Rectal smooth muscle tissue (tissue), 1 donor: ENCODE data around the gene SLC27A2.
"Not testable (repeated sequence)": the region's sequence is repeated elsewhere in the genome, so short reads cannot be mapped to it uniquely, and the experiment has no call there.

ENCODE experiments used
- H3K27ac ChIP-seq: one replicate; pipeline ENCODE4 v1.7.0; 2013; ENCODE audit warnings: low read depth, low read length, inconsistent platforms
- H3K27me3 ChIP-seq: one replicate; pipeline ENCODE4 v1.7.0; 2013; ENCODE audit warnings: low read length; ENCODE audit not compliant: control insufficient read depth, insufficient read depth
- H3K36me3 ChIP-seq: one replicate; pipeline ENCODE4 v1.7.0; 2013; ENCODE audit warnings: low read length; ENCODE audit not compliant: control insufficient read depth, insufficient read depth
- H3K4me1 ChIP-seq: one replicate; pipeline ENCODE4 v1.7.0; 2013; ENCODE audit warnings: low read length; ENCODE audit not compliant: control insufficient read depth, insufficient read depth
- H3K4me3 ChIP-seq: one replicate; pipeline ENCODE4 v1.7.0; 2013; ENCODE audit warnings: low read length
- H3K9ac ChIP-seq: one replicate; pipeline ENCODE4 v1.7.0; 2013; ENCODE audit warnings: low read length

The SLC27A2 gene

GRCh38 chr15:50145451-50145872 lies 36.5 kb upstream of the SLC27A2 start:
- H3K4me3 ChIP-seq = no peak overlapping the region
- no peak overlapping the region for H3K9ac ChIP-seq
- H3K27ac ChIP-seq = no peak overlapping the region
- H3K36me3 ChIP-seq = no peaks in the 10 kb centered on the region
- no peaks in the 10 kb centered on the region for H3K4me1 ChIP-seq
- H3K27me3 ChIP-seq = no peaks in the 10 kb centered on the region

GRCh38 chr15:50146632-50147031 lies 35.4 kb upstream of the SLC27A2 start:
- Histone ChIP-seq H3K27me3 (no peaks in the 10 kb centered on the region), H3K9ac (no peak overlapping the region)

DNA sequence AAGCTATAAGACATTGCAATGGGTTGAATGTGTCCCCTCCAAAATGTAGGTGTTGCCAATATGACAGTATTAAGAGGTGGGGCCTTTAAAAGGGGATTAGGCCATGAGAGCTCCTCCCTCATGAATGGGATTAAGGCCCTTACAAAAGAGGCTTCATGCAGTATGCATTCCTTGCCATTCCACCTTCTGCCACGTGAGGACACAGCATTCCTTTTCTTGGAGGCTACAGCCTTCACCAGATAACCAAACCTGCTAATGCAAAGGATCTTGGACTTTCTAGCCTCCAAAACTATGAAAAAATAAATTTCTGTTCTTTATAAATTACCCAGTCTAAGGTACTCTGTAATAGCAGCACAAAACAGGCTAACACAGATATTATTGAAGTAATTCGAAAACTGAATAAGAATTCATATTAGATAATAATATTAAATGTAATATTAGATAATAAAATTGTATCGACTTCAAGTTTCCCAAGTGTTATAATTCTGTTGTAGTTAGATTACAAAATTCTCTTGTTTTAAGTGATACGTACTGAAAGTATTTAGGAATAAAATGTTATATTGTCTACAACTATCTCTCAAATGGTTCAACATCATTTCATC lies 33.5 kb upstream of the SLC27A2 start:
- no peaks in the 10 kb centered on the region for H3K27me3 ChIP-seq
- no peak overlapping the region for H3K27ac ChIP-seq
- no peaks in the 10 kb centered on the region for H3K4me1 ChIP-seq
- no peak overlapping the region for H3K4me3 ChIP-seq
- H3K9ac ChIP-seq = no peak overlapping the region
- H3K36me3 ChIP-seq = no peaks in the 10 kb centered on the region

More at GRCh38 chr15:50146632-50147031, 35.4 kb upstream of the SLC27A2 start:
- no peak overlapping the region for H3K27ac ChIP-seq
- H3K4me1 ChIP-seq = no peaks in the 10 kb centered on the region
- H3K4me3 ChIP-seq = no peak overlapping the region
- H3K36me3 ChIP-seq = no peaks in the 10 kb centered on the region

GRCh38 chr15:50149090-50149489 lies 32.9 kb upstream of the SLC27A2 start:
- Histone ChIP-seq H3K9ac (no peak overlapping the region), H3K4me1 (no peaks in the 10 kb centered on the region), H3K4me3 (no peak overlapping the region), H3K27me3 (no peaks in the 10 kb centered on the region), H3K27ac (no peak overlapping the region), H3K36me3 (no peaks in the 10 kb centered on the region)

DNA sequence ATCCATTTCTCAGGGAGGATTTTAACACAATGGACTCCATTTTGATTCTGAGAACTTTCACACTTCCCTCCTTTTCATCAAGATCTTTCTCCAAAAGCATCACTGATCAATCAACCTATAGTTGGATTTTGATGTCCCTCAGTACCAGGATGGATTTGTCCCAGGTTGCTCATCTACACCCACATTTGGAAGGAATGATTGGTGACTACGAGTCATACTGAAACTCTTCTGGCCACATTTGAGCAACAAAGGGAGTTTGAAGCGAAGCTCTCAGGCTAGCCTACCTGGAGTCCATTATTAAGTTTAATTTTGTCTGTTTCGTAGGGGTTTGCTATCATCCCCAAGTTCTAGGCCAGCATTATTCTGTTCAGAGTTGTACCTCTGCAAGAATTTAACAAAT lies 31.6 kb upstream of the SLC27A2 start:
- no peaks in the 10 kb centered on the region for H3K36me3 ChIP-seq
- no peak overlapping the region for H3K27ac ChIP-seq
- H3K27me3 ChIP-seq = no peaks in the 10 kb centered on the region
- H3K9ac ChIP-seq = no peak overlapping the region
- H3K4me3 ChIP-seq = no peak overlapping the region
- no peaks in the 10 kb centered on the region for H3K4me1 ChIP-seq

- H3K36me3 ChIP-seq = no peaks in the 10 kb centered on the region
- no peak overlapping the region for H3K4me3 ChIP-seq
- no peaks in the 10 kb centered on the region for H3K27me3 ChIP-seq
- no peak overlapping the region for H3K27ac ChIP-seq
- no peaks in the 10 kb centered on the region for H3K4me1 ChIP-seq
- H3K9ac ChIP-seq = no peak overlapping the region
Observed at GRCh38 chr15:50150851-50151250, 31.1 kb upstream of the SLC27A2 start.

GRCh38 chr15:50151476-50151875 lies 30.5 kb upstream of the SLC27A2 start:
- H3K4me1 ChIP-seq = no peaks in the 10 kb centered on the region
- H3K27me3 ChIP-seq = no peaks in the 10 kb centered on the region
- no peak overlapping the region for H3K9ac ChIP-seq
- H3K27ac ChIP-seq = no peak overlapping the region
- no peak overlapping the region for H3K4me3 ChIP-seq
- H3K36me3 ChIP-seq = no peaks in the 10 kb centered on the region

DNA sequence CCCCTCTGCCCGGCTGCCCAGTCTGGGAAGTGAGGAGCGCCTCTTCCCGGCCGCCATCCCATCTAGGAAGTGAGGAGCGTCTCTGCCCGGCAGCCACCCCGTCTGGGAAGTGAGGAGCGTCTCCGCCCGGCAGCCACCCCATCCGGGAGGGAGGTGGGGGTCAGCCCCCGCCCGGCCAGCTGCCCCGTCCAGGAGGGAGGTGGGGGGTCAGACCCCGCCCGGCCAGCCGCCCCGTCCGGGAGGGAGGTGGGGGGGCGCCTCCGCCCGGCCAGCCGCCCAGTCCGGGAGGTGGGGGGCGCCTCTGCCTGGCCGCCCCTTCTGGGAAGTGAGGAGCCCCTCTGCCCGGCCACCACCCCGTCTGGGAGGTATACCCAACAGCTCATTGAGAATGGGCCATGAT lies 23.8 kb upstream of the SLC27A2 start:
- H3K9ac ChIP-seq, H3K36me3 ChIP-seq, H3K27ac ChIP-seq, H3K4me1 ChIP-seq, H3K4me3 ChIP-seq, H3K27me3 ChIP-seq: not testable (repeated sequence)

DNA sequence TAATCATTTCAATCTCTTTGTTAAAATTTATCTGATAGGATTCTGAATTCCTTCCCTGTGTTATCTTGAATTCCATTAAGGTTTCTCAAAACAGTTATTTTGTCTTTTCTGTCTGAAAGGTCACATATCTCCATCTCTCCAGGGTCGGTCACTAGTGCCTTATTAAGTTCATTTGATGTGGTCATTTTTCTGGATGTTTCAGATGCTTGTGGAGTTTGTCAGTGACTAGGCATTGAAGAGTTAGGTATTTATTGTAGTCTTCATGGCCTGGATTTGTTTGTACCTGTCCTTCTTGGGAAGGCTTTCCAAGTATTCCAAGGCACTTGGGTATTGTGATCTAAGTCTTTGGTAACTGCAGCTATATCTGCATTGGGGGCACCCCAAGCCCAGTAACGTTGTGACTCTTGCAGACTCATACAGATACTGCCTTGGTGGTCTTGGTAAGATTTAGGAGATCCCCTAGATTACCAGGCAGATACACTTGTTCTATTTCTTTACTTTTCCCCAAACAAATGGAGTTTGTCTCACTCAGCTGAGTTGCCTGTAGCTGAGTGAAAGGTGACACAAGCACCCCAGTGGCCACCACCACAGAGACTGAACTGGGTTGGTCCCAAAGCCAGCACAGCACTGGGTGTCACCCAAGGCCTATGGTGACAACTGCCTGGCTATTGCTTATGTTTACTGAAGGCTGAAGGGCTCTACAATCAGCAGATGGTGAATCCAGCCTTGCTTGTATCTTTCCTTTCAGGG lies 18.9 kb upstream of the SLC27A2 start:
- Histone ChIP-seq H3K9ac (no peak overlapping the region), H3K36me3 (no peaks in the 10 kb centered on the region), H3K4me1 (no peaks in the 10 kb centered on the region), H3K27ac (no peak overlapping the region), H3K27me3 (no peaks in the 10 kb centered on the region), H3K4me3 (no peak overlapping the region)

DNA sequence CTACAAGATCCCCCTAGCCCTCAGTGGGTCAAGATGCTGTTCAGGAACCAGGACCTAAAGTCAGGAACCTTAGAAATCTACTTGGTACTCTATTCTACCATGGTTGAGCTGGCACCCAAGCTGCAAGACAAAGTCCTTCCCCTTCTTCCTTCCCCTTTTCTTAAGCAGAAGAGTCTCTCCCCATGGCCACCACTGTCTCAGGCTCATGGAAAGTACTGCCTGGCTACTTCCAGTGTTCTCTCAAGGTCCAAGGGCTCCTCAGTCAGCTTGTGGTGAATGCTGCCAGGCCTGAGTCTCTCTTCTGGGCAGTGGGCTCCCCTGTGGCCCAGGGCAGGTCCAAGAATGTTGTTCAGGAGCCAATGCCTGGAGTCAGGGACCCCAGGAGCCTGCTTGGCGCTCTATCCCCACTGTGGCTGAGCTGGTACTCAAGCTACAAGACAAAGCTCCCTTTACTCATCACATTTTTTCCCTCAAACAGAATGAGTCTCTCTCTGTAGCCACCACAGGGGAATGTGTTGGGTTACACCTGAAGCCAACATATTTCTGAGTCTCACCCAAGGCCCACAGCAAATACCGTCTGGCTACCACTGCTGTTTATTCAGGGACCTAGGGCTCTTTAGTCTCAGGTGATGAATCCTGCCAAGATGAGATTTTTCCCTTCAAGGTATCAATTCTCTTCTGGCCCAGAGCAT lies 18.1 kb upstream of the SLC27A2 start:
- Histone ChIP-seq H3K27ac (no peak overlapping the region), H3K4me3 (no peak overlapping the region), H3K36me3 (no peaks in the 10 kb centered on the region), H3K27me3 (no peaks in the 10 kb centered on the region), H3K9ac (no peak overlapping the region), H3K4me1 (no peaks in the 10 kb centered on the region)

GRCh38 chr15:50164458-50164857 lies 17.5 kb upstream of the SLC27A2 start:
- no peak overlapping the region for H3K9ac ChIP-seq
- H3K4me3 ChIP-seq = no peak overlapping the region
- no peaks in the 10 kb centered on the region for H3K27me3 ChIP-seq
- H3K27ac ChIP-seq = no peak overlapping the region
- no peaks in the 10 kb centered on the region for H3K36me3 ChIP-seq
- no peaks in the 10 kb centered on the region for H3K4me1 ChIP-seq

DNA sequence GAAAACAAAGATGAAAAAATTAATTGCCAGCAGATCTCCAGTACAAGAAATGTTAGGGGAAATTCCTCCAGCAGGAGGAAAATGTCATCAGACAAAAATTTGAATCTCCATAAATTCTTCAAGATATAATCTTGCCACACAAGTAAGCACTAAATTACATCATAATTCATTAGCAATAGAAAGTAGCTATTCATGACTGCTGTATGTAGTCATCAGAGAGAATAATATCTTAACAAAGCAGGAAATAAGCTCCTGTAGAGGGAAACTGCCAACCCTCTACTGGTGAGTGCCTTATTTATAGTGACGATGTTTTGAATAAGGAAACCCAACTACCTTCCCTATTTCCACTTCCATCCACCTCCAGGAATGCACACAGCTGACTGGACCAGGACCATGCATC lies 15.8 kb upstream of the SLC27A2 start:
- Histone ChIP-seq H3K4me3 (no peak overlapping the region), H3K27ac (no peak overlapping the region), H3K27me3 (no peaks in the 10 kb centered on the region), H3K9ac (no peak overlapping the region), H3K36me3 (no peaks in the 10 kb centered on the region), H3K4me1 (no peaks in the 10 kb centered on the region)
